Liver (tissue), 9 donors: ENCODE measurements around the gene TRIM38. TPM values are rescaled to one million over a fixed set of nuclear protein-coding genes. Genes with fewer than 3 reads are reported as not detected.
"Not testable (repeated sequence)": the region's sequence is repeated elsewhere in the genome, so short reads cannot be mapped to it uniquely, and the experiment has no call there.

Source experiments
- DNase-seq: peaks from one replicate; pipeline ENCODE4 v3.0.0-alpha.2; 2017; ENCODE audit warnings: low spot score
- H3K27ac ChIP-seq, 2 donors: one replicate each; pipeline ENCODE4 v1.7.0; 2013; ENCODE audit warnings: inconsistent platforms in 2 of 2, low read length in 2 of 2, control low read depth in 1 of 2, low read depth in 1 of 2, mild to moderate bottlenecking in 1 of 2
- H3K27me3 ChIP-seq, 4 donors: one replicate each; pipeline versions ENCODE4 v1.6.1 to v1.7.0; 2013; ENCODE audit warnings: low read length in 3 of 4, inconsistent platforms in 1 of 4, mild to moderate bottlenecking in 1 of 4, moderate library complexity in 1 of 4; ENCODE audit not compliant: control insufficient read depth in 4 of 4, insufficient read depth in 4 of 4
- H3K36me3 ChIP-seq, 4 donors: one replicate each; pipeline versions ENCODE4 v1.6.1 to v1.7.0; 2013; ENCODE audit warnings: low read length in 3 of 4, mild to moderate bottlenecking in 3 of 4, low read depth in 1 of 4, moderate library complexity in 1 of 4; ENCODE audit not compliant: control insufficient read depth in 4 of 4, insufficient read depth in 3 of 4
- H3K4me1 ChIP-seq, 4 donors: one replicate each; pipeline versions ENCODE4 v1.6.1 to v1.7.0; 2013; ENCODE audit warnings: low read length in 3 of 4, mild to moderate bottlenecking in 3 of 4, moderate library complexity in 1 of 4; ENCODE audit not compliant: control insufficient read depth in 4 of 4, insufficient read depth in 4 of 4
- H3K4me3 ChIP-seq, 3 donors: one replicate each; pipeline versions ENCODE4 v1.6.1 to v1.7.0; 2013; ENCODE audit warnings: low read length in 3 of 3, control low read depth in 1 of 3, low read depth in 1 of 3, mild to moderate bottlenecking in 1 of 3
- H3K9ac ChIP-seq, 2 donors: one replicate each; pipeline ENCODE4 v1.7.0; 2013; ENCODE audit warnings: low read length in 2 of 2, mild to moderate bottlenecking in 2 of 2, moderate library complexity in 2 of 2, control low read depth in 1 of 2, low read depth in 1 of 2
- H3K9me3 ChIP-seq, 4 donors: one replicate each; pipeline versions ENCODE4 v1.6.1 to v1.7.0; 2013; ENCODE audit warnings: low read length in 3 of 4; ENCODE audit not compliant: control insufficient read depth in 4 of 4
- ATF3 ChIP-seq: IDR thresholded peaks from 2 replicates; pipeline ENCODE4 v1.6.1; 2016; ENCODE audit warnings: antibody characterized with exemption
- CTCF ChIP-seq: fragments of 150-350 bp; IDR thresholded peaks from 2 replicates; pipeline ENCODE4 v1.5.1; 2017; ENCODE audit warnings: improper control_type of control experiment, low read depth, low read length; ENCODE audit not compliant: missing input control
- EGR1 ChIP-seq, 2 donors: IDR thresholded peaks; 2 replicates each; pipeline ENCODE4 v1.6.1; 2016 to 2018; ENCODE audit warnings: antibody characterized with exemption in 2 of 2, low read depth in 2 of 2
- FOXA1 ChIP-seq: IDR thresholded peaks from 2 replicates; pipeline ENCODE4 v1.6.1; 2016; ENCODE audit warnings: antibody characterized with exemption
- FOXA2 ChIP-seq: IDR thresholded peaks from 2 replicates; pipeline ENCODE4 v1.6.1; 2016; ENCODE audit warnings: antibody characterized with exemption
- GABPA ChIP-seq, 2 donors: IDR thresholded peaks in 1 of 2; conservative IDR thresholded peaks in 1 of 2; 2 replicates each; pipeline ENCODE4 v1.6.1; 2016; ENCODE audit warnings: antibody characterized with exemption in 2 of 2, mild to moderate bottlenecking in 1 of 2, moderate library complexity in 1 of 2
- HNF4G ChIP-seq: IDR thresholded peaks from 2 replicates; pipeline ENCODE4 v1.6.1; 2016; ENCODE audit warnings: antibody characterized with exemption
- JUND ChIP-seq, 2 donors: IDR thresholded peaks; 2 replicates each; pipeline ENCODE4 v1.6.1; 2016; ENCODE audit warnings: antibody characterized with exemption in 2 of 2
- MAX ChIP-seq: IDR thresholded peaks from 2 replicates; pipeline ENCODE4 v1.6.1; 2016; ENCODE audit warnings: antibody characterized with exemption
- NR2F2 ChIP-seq: IDR thresholded peaks from 2 replicates; pipeline ENCODE4 v1.6.1; 2016; ENCODE audit warnings: antibody characterized with exemption
- RAD21 ChIP-seq, 2 donors: IDR thresholded peaks; 2 replicates each; pipeline ENCODE4 v1.6.1; 2016; ENCODE audit warnings: antibody characterized with exemption in 2 of 2, mild to moderate bottlenecking in 2 of 2
- REST ChIP-seq: IDR thresholded peaks from 2 replicates; pipeline ENCODE4 v1.6.1; 2016; ENCODE audit warnings: antibody characterized with exemption, mild to moderate bottlenecking
- RXRA ChIP-seq, 2 donors: IDR thresholded peaks; 2 replicates each; pipeline ENCODE4 v1.6.1; 2017 to 2018; ENCODE audit warnings: antibody characterized with exemption in 2 of 2, mild to moderate bottlenecking in 1 of 2
- SP1 ChIP-seq: IDR thresholded peaks from 2 replicates; pipeline ENCODE4 v1.6.1; 2018; ENCODE audit warnings: antibody characterized with exemption, mild to moderate bottlenecking
- TAF1 ChIP-seq: conservative IDR thresholded peaks from 2 replicates; pipeline ENCODE4 v1.6.1; 2016; ENCODE audit warnings: antibody characterized with exemption, mild to moderate bottlenecking
- YY1 ChIP-seq: IDR thresholded peaks from 2 replicates; pipeline ENCODE4 v1.6.1; 2016; ENCODE audit warnings: antibody characterized with exemption, mild to moderate bottlenecking
- ZBTB33 ChIP-seq: IDR thresholded peaks from 2 replicates; pipeline ENCODE4 v1.6.1; 2016; ENCODE audit warnings: antibody characterized with exemption
- WGBS: extraction: QIAGEN DNeasy Blood & Tissue Kit; methylation state at CpG from one replicate; pipeline ENCODE4 v1.1.7; 2013; 5-methylcytosine and 5-hydroxymethylcytosine counted together
- polyA plus RNA-seq, 2 donors: library from polyadenylated mRNA; stranded (reverse) in 1 of 2; unstranded in 1 of 2; fragments of 200-250 nt in 1 of 2; fragments of >200 nt in 1 of 2; fragmentation: Nextera tagmentation in 1 of 2; extraction: Ambion mirVana in 1 of 2; gene quantifications; one replicate each; pipeline versions ENCODE4 v1.2.1 to v1.2.3, GENCODE V29; 2013 to 2015
- total RNA-seq, 2 donors: library from RNA; depleted of rRNA; stranded (reverse); fragments of >200 nt; gene quantifications; one replicate each; pipeline ENCODE4 v1.2.3, GENCODE V29; 2014
- donor health status: healthy.
- donor health status: healthy.
- donor health status: healthy.
- donor health status: healthy.
- donor health status: healthy.

TRIM38 gene
- total and polyA plus RNA-seq, 4 donors, result 1.5 to 3.9 (median 2.9) TPM

GRCh38 chr6:25928562-25929324 lies 33.9 kb upstream of the TRIM38 start (continued):
- TF ChIP-seq CTCF, result no peak
- peak in 1 of 2 donors; percentile 46 for TF ChIP-seq JUND (IDR thresholded peaks at IDR 0.05)
- TF ChIP-seq FOXA1, result peak; percentile 87
- TF ChIP-seq YY1, result peak; percentile 88
- no peak for TF ChIP-seq GABPA (IDR thresholded peaks at IDR 0.05 in 1 of 2, conservative IDR thresholded peaks at IDR 0.05 in 1 of 2)
- peak; percentile 65 for TF ChIP-seq TAF1

- H3K9me3 ChIP-seq, H3K36me3 ChIP-seq, H3K27me3 ChIP-seq, DNase-seq: not testable (repeated sequence)
- 42% methylated on average over 12 of the region's 12 CpGs for WGBS
- Histone ChIP-seq H3K27ac (peak overlapping the region; percentile 89 to 96), H3K4me1 (peaks cover 5 to 39% (median 9%) of the 10 kb centered on the region in 4 donors), H3K4me3 (peak overlapping the region; percentile 35 to 85 (median 84)), H3K9ac (peak overlapping the region; percentile 69 to 98)
- peak; percentile 16 for TF ChIP-seq SP1
Observed at GRCh38 chr6:25929785-25930184, 32.8 kb upstream of the TRIM38 start.

- no peak for DNase-seq
- Histone ChIP-seq H3K9ac (peak within 1 kb of the TSS; percentile 69 to 98), H3K27ac (peak within 1 kb of the TSS; percentile 89 to 96), H3K4me1 (peaks cover 5 to 39% (median 9%) of the 10 kb centered on the region in 4 donors), H3K4me3 (peak within 1 kb of the TSS; percentile 35 to 85 (median 84)), H3K9me3 (no peaks in the 10 kb centered on the region), H3K36me3 (no peaks in the 10 kb centered on the region), H3K27me3 (no peaks in the 10 kb centered on the region)
- WGBS, result 30% methylated on average over 9 of the region's 9 CpGs
- no peak for TF ChIP-seq FOXA2
- TF ChIP-seq CTCF, result no peak
- no peak for TF ChIP-seq NR2F2
- no peak for TF ChIP-seq EGR1 (IDR thresholded peaks at IDR 0.05; ENCODE audit: low read depth in 2 of 2)
- no peak for TF ChIP-seq HNF4G
- peak; percentile 78 for TF ChIP-seq REST
- no peak for TF ChIP-seq GABPA (IDR thresholded peaks at IDR 0.05 in 1 of 2, conservative IDR thresholded peaks at IDR 0.05 in 1 of 2)
- peak; percentile 83 for TF ChIP-seq ATF3
- peak; percentile 86 for TF ChIP-seq SP1
- TF ChIP-seq RXRA (IDR thresholded peaks at IDR 0.05), result peak; percentile 54 to 64
- peak; percentile 12 to 62 for TF ChIP-seq JUND (IDR thresholded peaks at IDR 0.05)
- TF ChIP-seq RAD21 (IDR thresholded peaks at IDR 0.05), result peak in 1 of 2 donors; percentile 30
- TF ChIP-seq TAF1, result no peak
- TF ChIP-seq MAX, result peak; percentile 61
- peak; percentile 29 for TF ChIP-seq FOXA1
- TF ChIP-seq ZBTB33, result peak; percentile 32
- peak; percentile 88 for TF ChIP-seq YY1
Observed at GRCh38 chr6:25930532-25931410, 31.8 kb upstream of the TRIM38 start, which contains the start of gene SLC17A2. Gene SLC17A2, minus strand, starts transcription at chr6:25930691. Its CDS starts 4,895 bp downstream, at chr6:25925796.
